ENCODE measurements around the gene CDK16. TPM values are rescaled to one million over a fixed set of nuclear protein-coding genes. Genes with fewer than 3 reads are reported as not detected.

The CDK16 gene
- total RNA-seq, 1 donor: 61.2 TPM

GRCh38 chrX:47212381-47213293, 5.8 kb upstream of the CDK16 start:
- H3K4me3 ChIP-seq (ENCODE audit: insufficient read depth, low read length): no peak overlapping the region
- TF ChIP-seq, protein P1, sequence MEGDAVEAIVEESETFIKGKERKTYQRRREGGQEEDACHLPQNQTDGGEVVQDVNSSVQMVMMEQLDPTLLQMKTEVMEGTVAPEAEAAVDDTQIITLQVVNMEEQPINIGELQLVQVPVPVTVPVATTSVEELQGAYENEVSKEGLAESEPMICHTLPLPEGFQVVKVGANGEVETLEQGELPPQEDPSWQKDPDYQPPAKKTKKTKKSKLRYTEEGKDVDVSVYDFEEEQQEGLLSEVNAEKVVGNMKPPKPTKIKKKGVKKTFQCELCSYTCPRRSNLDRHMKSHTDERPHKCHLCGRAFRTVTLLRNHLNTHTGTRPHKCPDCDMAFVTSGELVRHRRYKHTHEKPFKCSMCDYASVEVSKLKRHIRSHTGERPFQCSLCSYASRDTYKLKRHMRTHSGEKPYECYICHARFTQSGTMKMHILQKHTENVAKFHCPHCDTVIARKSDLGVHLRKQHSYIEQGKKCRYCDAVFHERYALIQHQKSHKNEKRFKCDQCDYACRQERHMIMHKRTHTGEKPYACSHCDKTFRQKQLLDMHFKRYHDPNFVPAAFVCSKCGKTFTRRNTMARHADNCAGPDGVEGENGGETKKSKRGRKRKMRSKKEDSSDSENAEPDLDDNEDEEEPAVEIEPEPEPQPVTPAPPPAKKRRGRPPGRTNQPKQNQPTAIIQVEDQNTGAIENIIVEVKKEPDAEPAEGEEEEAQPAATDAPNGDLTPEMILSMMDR (IDR thresholded peaks at IDR 0.05; ENCODE audit: extremely low read depth, low read depth, low read length): no peak
- H3K9me3 ChIP-seq (ENCODE audit: low read depth, low read length): no peaks in the 10 kb centered on the region
- no peak for DNase-seq (ENCODE audit: insufficient read length, low spot score, missing footprints)
- H4K20me1 ChIP-seq (ENCODE audit: insufficient read depth, low read length): peaks cover 62% of the 10 kb centered on the region
- H3K36me3 ChIP-seq (ENCODE audit: insufficient read depth, low read length): peaks cover 84% of the 10 kb centered on the region
- H3K27ac ChIP-seq (ENCODE audit: low read depth, low read length): no peak overlapping the region
- no peak overlapping the region for H3K4me2 ChIP-seq (ENCODE audit: insufficient read depth, low read length)
- no peaks in the 10 kb centered on the region for H3K27me3 ChIP-seq (ENCODE audit: insufficient read depth, low read length)
- H3K4me1 ChIP-seq (ENCODE audit: insufficient read depth, low read length): peaks cover 15% of the 10 kb centered on the region
- H2AFZ ChIP-seq (ENCODE audit: low read length): no peak overlapping the region
- H3K79me2 ChIP-seq (ENCODE audit: insufficient read depth, low read length): no peaks in the 10 kb centered on the region

DNA sequence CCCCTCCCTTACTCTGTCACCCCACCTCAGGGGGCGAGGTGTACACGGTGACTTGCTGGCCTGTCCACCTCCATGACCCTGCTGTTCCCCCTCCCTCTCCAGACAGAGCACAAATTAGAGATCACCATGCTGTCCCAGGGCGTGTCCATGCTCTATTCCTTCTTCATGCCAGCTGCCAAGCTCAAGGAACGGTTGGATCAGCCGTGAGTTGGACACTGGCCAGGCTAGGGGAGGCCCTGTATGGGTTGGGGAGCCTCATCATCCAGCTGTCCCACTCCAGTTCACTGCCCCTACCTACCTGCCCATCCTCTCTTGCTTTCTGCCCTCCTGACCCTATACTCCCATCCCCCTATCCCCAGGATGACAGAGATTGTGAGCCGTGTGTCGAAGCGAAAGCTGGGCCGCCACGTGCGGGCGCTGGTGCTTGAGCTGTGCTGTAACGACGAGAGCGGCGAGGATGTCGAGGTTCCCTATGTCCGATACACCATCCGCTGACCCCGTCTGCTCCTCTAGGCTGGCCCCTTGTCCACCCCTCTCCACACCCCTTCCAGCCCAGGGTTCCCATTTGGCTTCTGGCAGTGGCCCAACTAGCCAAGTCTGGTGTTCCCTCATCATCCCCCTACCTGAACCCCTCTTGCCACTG, 3.9 kb upstream of the CDK16 start:
- Histone ChIP-seq H3K9me3 (ENCODE audit: low read depth, low read length) (no peaks in the 10 kb centered on the region), H3K79me2 (ENCODE audit: insufficient read depth, low read length) (peaks cover 13% of the 10 kb centered on the region), H3K27me3 (ENCODE audit: insufficient read depth, low read length) (no peaks in the 10 kb centered on the region), H3K4me2 (ENCODE audit: insufficient read depth, low read length) (no peak overlapping the region), H3K4me3 (ENCODE audit: insufficient read depth, low read length) (no peak overlapping the region), H2AFZ (ENCODE audit: low read length) (no peak overlapping the region), H4K20me1 (ENCODE audit: insufficient read depth, low read length) (peaks cover 62% of the 10 kb centered on the region), H3K36me3 (ENCODE audit: insufficient read depth, low read length) (peaks cover 68% of the 10 kb centered on the region), H3K4me1 (ENCODE audit: insufficient read depth, low read length) (peaks cover 21% of the 10 kb centered on the region), H3K27ac (ENCODE audit: low read depth, low read length) (no peak overlapping the region)
- TF ChIP-seq, protein P1 (IDR thresholded peaks at IDR 0.05; ENCODE audit: extremely low read depth, low read depth, low read length): no peak
- peak; percentile 54 for DNase-seq (ENCODE audit: insufficient read length, low spot score, missing footprints)

DNA sequence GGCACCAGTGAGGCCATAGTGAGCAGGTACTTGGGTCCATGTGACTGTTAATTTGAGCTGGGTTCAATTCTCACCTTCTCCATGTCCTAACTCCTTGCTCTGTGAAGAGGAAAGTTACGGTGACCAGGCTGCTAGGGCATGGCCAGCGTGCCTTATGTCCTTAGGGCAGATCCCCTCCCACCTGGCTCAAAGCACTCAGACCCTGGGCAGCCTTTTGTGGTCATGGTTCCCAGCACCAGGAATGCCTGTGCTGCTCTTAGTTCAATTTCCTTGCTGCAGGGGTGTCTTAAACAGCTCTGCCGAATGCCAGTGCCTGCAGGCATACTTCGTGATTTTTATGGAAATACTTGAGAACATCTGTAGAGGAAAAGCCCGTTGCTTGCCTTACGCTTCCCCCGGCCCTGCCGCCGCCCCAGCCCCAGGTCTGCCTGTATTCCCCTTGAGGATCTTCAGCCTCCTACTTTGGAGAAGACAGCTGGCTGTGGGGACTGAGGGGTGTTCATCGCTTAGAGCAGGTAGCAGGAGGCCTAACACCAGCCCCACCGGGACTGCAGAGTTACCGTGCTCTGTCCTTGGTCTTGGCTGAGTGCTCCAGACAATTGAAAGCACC, 3.1 kb upstream of the CDK16 start:
- Histone ChIP-seq H4K20me1 (ENCODE audit: insufficient read depth, low read length) (peaks cover 63% of the 10 kb centered on the region), H3K4me1 (ENCODE audit: insufficient read depth, low read length) (peaks cover 29% of the 10 kb centered on the region), H3K36me3 (ENCODE audit: insufficient read depth, low read length) (peaks cover 59% of the 10 kb centered on the region), H2AFZ (ENCODE audit: low read length) (no peak overlapping the region), H3K79me2 (ENCODE audit: insufficient read depth, low read length) (peaks cover 22% of the 10 kb centered on the region), H3K9me3 (ENCODE audit: low read depth, low read length) (no peaks in the 10 kb centered on the region), H3K27ac (ENCODE audit: low read depth, low read length) (no peak overlapping the region), H3K4me3 (ENCODE audit: insufficient read depth, low read length) (no peak overlapping the region), H3K4me2 (ENCODE audit: insufficient read depth, low read length) (no peak overlapping the region), H3K27me3 (ENCODE audit: insufficient read depth, low read length) (no peaks in the 10 kb centered on the region)
- no peak for DNase-seq (ENCODE audit: insufficient read length, low spot score, missing footprints)
- TF ChIP-seq, protein P1 (IDR thresholded peaks at IDR 0.05; ENCODE audit: extremely low read depth, low read depth, low read length): no peak

Data from osteoblast (primary cell).